Panc1 (cell line): ENCODE data around the gene SNX27.

Experiments
- TF ChIP-seq, protein P1 (sequence below), 2 experiments: IDR thresholded peaks; 2 replicates each; pipeline ENCODE4 v1.6.1; 2011 to 2012; ENCODE audit warnings: low read depth in 2 of 2, control low read depth in 1 of 2, low read length in 1 of 2, mild to moderate bottlenecking in 1 of 2, moderate library complexity in 1 of 2; ENCODE audit not compliant: insufficient read depth in 1 of 2
- TF ChIP-seq, protein P2 (sequence below): fragments of 450-650 bp; IDR thresholded peaks from 2 replicates; pipeline ENCODE4 v1.5.1; 2017; ENCODE audit warnings: mild to moderate bottlenecking

GRCh38 chr1:151703813-151704212, 92.0 kb downstream of the SNX27 start:
- TF ChIP-seq, protein P1, sequence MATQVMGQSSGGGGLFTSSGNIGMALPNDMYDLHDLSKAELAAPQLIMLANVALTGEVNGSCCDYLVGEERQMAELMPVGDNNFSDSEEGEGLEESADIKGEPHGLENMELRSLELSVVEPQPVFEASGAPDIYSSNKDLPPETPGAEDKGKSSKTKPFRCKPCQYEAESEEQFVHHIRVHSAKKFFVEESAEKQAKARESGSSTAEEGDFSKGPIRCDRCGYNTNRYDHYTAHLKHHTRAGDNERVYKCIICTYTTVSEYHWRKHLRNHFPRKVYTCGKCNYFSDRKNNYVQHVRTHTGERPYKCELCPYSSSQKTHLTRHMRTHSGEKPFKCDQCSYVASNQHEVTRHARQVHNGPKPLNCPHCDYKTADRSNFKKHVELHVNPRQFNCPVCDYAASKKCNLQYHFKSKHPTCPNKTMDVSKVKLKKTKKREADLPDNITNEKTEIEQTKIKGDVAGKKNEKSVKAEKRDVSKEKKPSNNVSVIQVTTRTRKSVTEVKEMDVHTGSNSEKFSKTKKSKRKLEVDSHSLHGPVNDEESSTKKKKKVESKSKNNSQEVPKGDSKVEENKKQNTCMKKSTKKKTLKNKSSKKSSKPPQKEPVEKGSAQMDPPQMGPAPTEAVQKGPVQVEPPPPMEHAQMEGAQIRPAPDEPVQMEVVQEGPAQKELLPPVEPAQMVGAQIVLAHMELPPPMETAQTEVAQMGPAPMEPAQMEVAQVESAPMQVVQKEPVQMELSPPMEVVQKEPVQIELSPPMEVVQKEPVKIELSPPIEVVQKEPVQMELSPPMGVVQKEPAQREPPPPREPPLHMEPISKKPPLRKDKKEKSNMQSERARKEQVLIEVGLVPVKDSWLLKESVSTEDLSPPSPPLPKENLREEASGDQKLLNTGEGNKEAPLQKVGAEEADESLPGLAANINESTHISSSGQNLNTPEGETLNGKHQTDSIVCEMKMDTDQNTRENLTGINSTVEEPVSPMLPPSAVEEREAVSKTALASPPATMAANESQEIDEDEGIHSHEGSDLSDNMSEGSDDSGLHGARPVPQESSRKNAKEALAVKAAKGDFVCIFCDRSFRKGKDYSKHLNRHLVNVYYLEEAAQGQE (IDR thresholded peaks at IDR 0.05; ENCODE audit: insufficient read depth in 1 of 2, low read depth in 2 of 2, low read length in 1 of 2): no peak
- TF ChIP-seq, protein P2, sequence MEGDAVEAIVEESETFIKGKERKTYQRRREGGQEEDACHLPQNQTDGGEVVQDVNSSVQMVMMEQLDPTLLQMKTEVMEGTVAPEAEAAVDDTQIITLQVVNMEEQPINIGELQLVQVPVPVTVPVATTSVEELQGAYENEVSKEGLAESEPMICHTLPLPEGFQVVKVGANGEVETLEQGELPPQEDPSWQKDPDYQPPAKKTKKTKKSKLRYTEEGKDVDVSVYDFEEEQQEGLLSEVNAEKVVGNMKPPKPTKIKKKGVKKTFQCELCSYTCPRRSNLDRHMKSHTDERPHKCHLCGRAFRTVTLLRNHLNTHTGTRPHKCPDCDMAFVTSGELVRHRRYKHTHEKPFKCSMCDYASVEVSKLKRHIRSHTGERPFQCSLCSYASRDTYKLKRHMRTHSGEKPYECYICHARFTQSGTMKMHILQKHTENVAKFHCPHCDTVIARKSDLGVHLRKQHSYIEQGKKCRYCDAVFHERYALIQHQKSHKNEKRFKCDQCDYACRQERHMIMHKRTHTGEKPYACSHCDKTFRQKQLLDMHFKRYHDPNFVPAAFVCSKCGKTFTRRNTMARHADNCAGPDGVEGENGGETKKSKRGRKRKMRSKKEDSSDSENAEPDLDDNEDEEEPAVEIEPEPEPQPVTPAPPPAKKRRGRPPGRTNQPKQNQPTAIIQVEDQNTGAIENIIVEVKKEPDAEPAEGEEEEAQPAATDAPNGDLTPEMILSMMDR: no peak
